Measurements from ENCODE around the gene RSPH9.
A peak's percentile ranks its signal among the peaks of the same experiment; 100 is the strongest.

Gene RSPH9

DNA sequence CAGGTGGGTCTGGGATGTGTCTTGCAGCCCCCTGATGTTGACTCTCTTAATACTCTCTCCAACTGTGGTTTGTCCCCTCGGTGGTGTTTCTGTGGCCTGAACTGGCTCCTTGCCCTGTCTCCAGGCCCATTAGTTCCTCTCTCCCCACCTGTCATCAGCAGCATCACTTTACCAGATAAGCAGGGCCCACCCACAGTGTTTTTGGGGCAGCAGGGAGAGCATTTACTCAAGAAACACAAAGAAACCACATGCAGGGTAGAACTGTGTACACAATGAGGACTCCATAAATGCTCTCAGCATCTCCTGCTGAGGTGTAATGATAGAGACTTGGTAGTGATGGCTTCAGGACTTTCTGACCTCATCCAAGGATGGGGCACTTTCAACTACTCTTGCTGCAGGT lies 62.9 kb downstream of the RSPH9 start:
- DNase-seq = no peak

DNA sequence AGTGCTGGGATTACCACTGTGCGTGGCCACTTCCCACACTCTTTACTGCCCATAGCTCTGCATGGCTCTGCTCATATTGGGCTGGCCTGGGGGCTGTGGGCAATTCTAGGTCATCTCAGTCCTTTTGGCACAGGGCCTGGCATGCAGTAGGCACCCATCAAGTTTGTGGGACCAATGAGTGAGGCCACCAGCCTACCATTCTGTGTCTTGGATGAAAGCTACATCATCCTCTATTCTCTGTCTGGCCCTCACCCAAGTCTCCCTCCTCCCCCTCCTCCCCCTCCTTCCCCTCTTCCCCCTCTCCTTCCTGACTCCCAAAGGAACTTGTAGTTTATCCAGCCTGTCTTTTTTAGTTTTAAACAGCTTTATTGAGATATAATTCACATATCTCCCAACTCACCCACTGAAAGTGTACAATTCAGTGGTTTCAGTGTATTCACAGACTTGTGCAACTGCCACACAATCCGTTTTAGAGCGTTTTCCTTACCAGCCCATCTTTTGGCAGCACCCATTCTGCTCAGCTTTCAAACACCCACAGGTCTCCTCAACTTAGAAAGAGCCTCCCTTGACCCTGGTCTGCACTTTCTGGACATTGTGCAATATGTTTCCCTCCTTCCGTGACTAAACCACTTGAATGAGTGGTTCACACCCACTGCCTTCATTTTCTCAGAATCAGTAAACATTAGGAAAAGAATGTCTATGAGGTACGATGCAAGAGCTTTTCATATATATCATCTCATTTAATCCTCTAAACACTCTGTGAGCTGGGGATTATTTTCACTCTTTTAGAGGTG lies 64.2 kb downstream of the RSPH9 start:
- DNase-seq = no peak

DNA sequence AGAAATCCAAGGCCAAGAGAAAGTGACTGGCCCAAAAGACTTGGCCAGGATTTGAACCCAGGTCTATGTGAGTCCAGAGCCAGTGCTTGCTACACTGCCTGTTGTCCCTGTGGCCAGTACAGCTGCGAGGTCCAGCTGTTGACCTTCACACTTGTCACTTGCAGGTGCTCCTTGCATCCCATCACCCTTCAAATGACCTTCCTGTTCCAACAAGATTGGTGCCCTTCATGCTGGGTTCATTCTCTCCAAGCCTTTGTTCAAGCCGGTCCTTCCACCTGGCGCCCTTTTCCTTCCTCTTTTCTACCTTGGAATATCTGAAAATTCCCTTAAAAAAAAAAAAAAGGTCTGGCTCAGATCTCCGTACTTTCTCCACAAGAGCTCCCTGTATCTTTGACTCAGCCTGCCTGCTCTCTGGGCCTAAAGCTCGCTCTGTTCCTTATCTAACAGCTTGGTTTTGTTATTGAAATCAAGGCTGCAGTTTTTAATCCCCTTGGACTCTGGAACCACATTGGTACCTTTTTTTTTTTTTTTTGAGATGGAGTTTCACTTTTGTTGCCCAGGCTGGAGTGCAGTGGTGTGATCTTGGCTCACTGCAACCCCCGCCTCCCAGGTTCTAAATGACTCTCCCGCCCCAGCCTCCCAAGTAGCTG lies 64.9 kb downstream of the RSPH9 start:
- no peak for DNase-seq

DNA sequence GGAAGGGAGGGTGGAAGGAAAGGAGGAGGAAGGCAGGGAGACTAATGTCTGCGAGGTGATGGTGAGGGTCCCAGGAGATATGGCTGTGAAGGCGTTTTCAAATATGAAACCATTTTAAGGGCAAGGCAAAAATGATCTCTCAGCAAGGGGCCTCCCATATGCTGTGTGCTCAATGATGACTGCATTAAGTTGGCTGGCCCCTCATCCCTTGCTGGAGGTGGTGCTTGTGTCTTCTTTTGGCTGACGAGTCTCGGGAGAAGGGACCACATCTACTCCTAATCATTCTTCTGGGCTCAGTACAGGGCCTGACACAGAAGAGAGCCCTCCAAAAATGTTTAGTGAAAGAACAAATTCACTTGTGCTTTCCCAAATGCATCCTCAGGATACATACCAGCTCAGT lies 65.7 kb downstream of the RSPH9 start:
- DNase-seq = no peak

DNA sequence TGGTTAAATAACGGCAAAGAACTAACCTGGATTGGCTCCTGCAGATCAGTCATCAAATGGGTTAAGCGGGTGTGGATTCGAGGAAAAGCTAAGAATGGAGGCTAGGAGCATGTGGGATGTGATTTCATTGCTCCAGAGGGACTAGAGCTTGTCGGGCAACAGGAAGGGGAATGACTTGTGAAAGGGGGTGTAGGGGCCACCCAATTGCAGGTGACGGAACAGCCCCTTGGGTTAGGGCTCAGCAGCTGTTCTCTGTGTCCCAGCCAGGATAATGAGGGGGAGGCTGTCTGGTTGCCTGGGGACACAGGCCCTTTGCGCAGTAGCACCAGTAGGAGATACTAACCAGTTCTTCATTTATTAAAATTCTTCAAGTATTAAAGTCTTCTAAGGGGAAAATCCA lies 67.7 kb downstream of the RSPH9 start:
- no peak for DNase-seq

DNA sequence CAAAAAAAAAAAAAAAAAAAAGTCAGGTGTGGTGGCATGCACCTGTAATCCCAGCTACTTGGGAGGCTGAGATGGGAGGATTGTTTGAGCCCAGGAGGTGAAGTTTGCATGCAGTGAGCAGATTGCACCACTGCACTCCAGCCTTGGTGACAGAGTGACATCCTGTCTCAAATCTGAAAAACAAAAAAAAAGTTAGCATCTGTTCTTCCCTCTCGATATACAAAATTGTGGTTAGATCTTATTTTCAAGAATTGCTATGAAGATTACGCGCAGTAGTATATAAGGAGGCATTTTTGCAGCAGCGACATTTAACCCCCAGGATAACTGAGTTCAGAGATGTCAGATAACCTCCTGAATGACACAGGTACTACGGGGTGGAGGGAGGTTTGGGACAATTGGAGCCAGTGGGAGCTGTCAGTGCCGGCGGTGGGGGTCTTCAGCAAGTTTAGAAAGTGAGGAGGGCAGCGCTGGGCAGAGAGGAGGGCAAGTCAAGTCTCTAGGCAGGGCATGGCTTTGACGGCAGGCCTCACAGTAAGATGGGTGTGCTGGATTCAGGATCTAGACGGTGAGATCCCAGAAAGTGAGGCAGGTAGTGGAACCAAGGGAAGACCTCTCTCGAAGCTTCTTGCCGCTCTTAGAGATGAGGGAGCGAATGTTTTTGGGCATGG lies 68.9 kb downstream of the RSPH9 start:
- no peak for DNase-seq

DNA sequence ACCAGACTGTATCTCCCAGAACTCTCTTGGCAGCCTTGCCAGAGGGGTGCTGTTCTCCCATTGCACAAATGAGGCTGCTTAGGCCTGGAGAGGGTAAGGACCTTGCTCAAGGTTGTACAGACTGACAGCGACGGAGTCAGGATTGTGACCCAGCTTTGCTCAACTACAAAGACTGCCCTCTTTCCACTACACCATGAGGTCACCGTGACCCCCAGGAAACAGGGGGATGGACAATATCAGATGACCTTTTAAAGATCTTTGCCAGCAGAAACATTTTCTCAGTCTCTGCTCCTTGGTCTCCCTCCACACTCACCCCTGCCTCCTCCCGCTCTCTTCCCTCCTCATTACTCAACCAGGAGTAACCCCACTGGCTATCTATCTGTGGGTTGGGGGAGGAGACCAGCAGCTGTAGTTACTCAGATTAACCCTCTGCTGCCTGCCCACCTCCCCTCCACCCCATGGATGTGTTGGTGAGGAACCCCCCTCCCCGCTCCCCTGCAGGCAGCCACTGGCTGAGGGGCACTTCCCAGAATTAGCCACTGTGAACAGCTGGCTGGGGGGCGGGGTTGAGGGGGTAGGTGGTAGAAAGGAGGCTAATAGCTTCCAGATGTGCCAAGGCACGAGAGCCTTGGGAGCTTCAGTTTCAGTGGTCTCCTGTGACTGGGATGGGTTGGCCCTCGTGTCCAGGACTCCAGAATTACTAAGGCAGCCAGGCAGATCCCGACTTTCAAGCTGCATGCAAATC lies 69.6 kb downstream of the RSPH9 start:
- DNase-seq = no peak

DNA sequence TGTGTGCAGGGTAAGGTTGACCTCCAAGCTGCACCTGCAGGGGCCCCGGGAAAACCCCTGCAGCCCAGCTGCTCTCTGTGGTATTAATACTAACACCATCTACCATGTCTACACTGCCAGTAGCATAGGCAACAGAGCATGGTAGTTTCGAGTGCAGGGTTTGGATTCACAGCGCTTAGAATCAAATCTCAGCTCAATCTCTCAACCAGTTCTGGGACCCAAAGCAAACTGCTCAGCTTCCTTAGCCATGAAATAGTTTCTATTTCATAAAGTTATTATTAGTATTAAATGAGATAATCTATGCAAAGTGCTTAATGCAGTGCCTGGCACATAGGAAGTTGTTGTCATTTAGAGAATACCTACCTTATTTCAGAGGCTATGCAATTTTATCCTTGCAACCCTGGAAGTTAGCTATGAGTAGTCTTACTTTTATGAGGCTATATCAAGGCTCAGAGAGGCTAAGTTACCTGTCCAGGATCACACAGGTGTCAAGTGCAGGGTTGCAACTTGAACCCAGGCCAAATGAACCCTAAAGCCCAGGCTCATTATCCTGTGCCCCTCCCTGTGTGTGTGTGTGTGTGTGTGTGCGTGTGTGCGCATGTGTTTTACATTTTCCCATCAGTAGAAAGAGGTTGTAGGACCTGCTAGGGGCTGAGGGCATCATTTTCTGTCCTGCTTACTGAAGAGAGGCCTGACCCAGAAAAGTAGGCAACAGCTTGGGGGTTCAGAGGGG lies 70.4 kb downstream of the RSPH9 start:
- DNase-seq = no peak

DNA sequence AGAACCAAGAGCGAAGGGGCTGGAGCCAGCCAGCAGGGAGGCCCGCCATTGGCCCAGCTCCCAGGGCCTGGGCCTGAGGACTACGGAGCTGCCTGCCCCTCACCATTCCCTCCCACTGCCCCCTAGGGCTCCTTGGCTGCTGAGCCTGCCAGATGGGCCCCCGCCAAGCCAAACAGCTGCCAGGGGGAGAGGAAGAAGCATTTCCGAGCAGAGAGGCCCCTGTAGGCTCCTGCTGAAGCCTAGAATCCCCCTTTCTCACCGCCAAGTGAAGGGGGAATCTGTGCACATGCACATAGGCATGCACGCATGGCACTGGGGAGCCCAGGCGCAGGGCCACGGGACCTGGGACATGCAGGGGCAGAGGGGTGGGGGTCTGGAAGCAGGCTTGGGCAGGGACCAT lies 71.3 kb downstream of the RSPH9 start:
- DNase-seq = peak in 28 of 58 donors; percentile 5 to 70 (median 24)

DNA sequence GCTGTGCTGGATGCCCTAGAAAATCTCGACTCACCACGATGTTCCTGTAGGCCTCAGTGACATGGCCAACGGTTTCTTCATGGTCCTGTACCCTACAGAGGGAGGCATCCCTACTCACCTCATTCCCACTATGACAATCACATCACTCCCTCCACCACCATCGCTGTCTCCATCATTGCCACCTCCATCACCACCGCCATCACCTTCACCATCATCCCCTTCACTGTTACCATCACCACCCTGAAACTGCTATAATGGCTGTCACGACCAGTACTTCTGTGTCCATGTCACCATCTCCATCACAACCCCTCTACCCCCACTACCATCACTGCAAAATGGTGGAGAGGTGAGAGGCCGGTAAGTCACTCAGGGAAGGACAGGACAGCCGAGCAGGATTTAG lies 72.6 kb downstream of the RSPH9 start:
- DNase-seq = no peak

DNA sequence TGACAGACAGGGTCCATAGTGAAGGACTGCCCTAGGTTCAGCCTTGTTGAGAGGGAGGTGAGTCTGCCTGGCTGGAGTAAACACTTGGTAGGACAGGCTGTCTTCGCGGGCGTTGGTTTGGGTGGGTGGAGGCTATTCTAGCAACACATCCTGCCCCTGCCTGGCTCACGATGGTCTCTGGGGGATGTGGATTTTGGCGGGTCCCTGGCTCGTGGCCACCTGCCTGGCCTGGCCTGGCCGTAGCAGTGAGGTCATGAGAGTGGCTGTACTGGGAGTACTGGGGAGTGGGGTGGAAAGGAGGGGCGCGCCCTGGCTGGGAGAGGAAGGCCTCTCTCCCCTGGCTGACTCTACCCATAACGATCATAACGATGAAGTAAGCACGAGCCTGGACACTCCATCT lies 73.0 kb downstream of the RSPH9 start:
- no peak for DNase-seq

DNA sequence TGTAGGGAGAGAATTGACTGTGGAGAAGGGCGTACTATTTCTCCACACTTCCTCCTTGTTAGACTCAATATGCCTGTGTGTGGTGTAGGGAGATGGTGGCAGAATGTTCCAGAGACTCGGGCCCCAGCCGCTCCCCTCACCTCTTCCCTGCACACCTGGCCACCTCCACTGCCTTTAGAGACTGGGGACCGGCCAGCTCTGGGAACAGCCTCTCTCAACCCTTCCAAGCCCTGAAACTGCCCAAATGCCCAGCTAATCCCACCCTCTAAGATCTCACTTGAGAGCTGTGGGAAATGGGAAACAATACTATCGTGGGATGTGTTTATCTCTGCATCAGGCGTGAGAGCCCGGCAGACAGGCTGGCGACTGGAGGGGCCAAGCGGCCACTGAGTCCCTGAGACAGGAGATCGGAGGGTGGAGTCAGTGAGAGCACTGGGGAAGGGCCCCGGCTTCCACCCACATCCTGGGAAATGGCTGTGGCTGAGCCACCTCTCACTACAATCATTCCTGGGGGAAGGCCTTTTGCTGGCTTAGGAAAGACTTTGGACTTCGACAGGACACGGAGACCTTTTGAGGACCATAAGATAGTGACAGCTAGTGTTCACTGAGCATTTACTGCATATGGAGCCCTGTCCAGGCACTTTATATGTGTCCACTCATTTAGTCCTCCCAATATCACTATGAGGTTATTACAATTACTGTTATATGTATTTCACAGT lies 73.7 kb downstream of the RSPH9 start:
- DNase-seq = no peak

DNA sequence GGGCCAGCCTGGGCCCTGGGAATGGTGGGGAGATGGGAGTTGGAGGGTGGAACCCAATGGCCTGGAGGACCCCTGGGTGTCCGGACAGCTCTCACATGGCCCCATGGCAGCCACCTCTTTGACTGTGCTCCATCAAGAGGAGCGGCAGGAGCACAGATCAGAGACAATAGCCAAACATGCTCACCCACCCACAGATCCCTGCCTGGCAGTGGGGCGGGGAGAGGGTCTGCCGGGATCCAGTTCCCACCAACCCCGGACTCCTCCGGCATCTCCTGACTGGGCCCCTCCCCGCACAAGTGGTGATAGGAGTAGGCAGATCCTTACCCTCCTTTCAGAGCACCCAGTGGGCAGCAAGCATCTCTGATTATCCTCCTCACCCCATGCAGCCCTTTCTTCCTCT lies 74.7 kb downstream of the RSPH9 start:
- DNase-seq = no peak

DNA sequence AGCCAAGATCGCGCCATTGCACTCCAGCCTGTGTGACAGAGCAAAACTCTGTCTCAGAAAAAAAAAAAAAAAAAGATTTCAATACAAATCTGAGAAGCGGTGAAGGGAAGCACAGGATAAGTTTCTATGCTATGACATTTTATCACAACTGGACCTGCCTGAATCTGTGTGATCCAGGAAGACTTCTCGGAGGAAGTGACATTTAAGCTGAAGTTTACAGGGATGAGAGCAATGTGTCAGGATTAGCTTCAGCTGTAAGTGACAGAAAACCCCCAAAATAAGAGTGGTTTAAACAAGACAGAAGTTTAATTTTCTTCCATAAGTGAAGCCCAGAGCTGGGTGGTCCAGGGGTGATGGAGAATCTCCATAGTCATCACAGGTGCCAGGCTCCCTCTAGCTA lies 76.2 kb downstream of the RSPH9 start:
- no peak for DNase-seq

Data from anterior cingulate cortex (tissue), 58 donors.